PC-9 (cell line): ENCODE results near the gene TRIM39. TPM values are rescaled to one million over a fixed set of nuclear protein-coding genes. Genes with fewer than 3 reads are reported as not detected.

Experiments
- BruUV-seq: library from RNA; stranded (reverse); fragments of 400-500 nt; replicated peaks from 2 replicates; lab custom pipeline; 2021; lab: Mats Ljungman, UMichigan
- CTCF ChIA-PET: fragments of 300-600 bp; sonication (Branson Sonifier 250); formaldehyde crosslinking; loops from one replicate; lab custom pipeline; 2022; ENCODE audit warnings: antibody characterized with exemption; lab: Charles Lee
- POLR2A ChIA-PET: fragments of 300-600 bp; sonication (Branson Sonifier 250); formaldehyde crosslinking; loops from one replicate; lab custom pipeline; 2022; ENCODE audit warnings: antibody characterized with exemption; ENCODE audit not compliant: unreplicated experiment; lab: Charles Lee
- DNase-seq, 2 experiments: peaks; one replicate each; pipeline versions ENCODE4 v3.0.0 to v3.0.0-alpha.2; 2015 to 2022; ENCODE audit warnings: mixed read lengths in 1 of 2
- H2AFZ ChIP-seq: fragments of 200-600 bp; sonication (generic); 2 replicates; pipeline ENCODE4 v1.8.1; 2017; ENCODE audit warnings: antibody characterized with exemption
- H3F3A ChIP-seq: fragments of 200-600 bp; sonication (generic); 2 replicates; pipeline ENCODE4 v1.8.1; 2017; ENCODE audit warnings: antibody characterized with exemption, mild to moderate bottlenecking, low read depth; ENCODE audit not compliant: insufficient read depth
- H3K27ac ChIP-seq: fragments of 200-600 bp; sonication (generic); 2 replicates; pipeline ENCODE4 v1.6.1; 2016; ENCODE audit warnings: mixed run types
- H3K27me3 ChIP-seq: fragments of 200-600 bp; sonication (generic); 2 replicates; pipeline ENCODE4 v1.6.1; 2016; ENCODE audit warnings: low read depth, mixed run types; ENCODE audit not compliant: insufficient read depth
- H3K36me3 ChIP-seq: fragments of 200-600 bp; sonication (generic); 2 replicates; pipeline ENCODE4 v1.6.1; 2016; ENCODE audit warnings: low read depth, mixed run types
- H3K4me1 ChIP-seq: fragments of 200-600 bp; sonication (generic); replicated peaks from 2 replicates; pipeline ENCODE4 v1.6.1; 2016; ENCODE audit warnings: mixed run types; ENCODE audit not compliant: insufficient read depth
- H3K4me2 ChIP-seq: fragments of 200-600 bp; sonication (generic); 2 replicates; pipeline ENCODE4 v1.6.1; 2017; ENCODE audit warnings: mixed run types
- H3K4me3 ChIP-seq: fragments of 200-600 bp; sonication (generic); 2 replicates; pipeline ENCODE4 v1.6.1; 2016; ENCODE audit warnings: mixed run types
- H3K79me2 ChIP-seq: fragments of 200-600 bp; sonication (generic); 2 replicates; pipeline ENCODE4 v1.6.1; 2017; ENCODE audit warnings: low read depth, mixed run types
- H3K9me2 ChIP-seq: fragments of 200-600 bp; sonication (generic); 2 replicates; pipeline ENCODE4 v1.8.1; 2017; ENCODE audit warnings: mild to moderate bottlenecking; ENCODE audit not compliant: insufficient read depth
- H3K9me3 ChIP-seq: fragments of 200-600 bp; sonication (generic); 2 replicates; pipeline ENCODE4 v1.8.1; 2016; ENCODE audit warnings: low read depth; ENCODE audit not compliant: insufficient read depth
- H4K20me1 ChIP-seq: fragments of 200-600 bp; sonication (generic); 2 replicates; pipeline ENCODE4 v1.8.1; 2017; ENCODE audit not compliant: insufficient read depth
- CTCF ChIP-seq: fragments of 200-600 bp; sonication (generic); conservative IDR thresholded peaks from 2 replicates; pipeline ENCODE4 v1.6.1; 2017; ENCODE audit warnings: mixed run types, antibody characterized with exemption, mild to moderate bottlenecking, moderate library complexity
- EZH2 ChIP-seq: fragments of 200-600 bp; sonication (generic); IDR thresholded peaks from 2 replicates; pipeline ENCODE4 v1.8.0; 2017; ENCODE audit warnings: antibody characterized with exemption, low read depth
- intact Hi-C: fragments of 100-400 bp; cut with micrococcal nuclease; formaldehyde crosslinking; loops from one replicate; pipeline ENCODE4 v1.10.0; 2022; ENCODE audit not compliant: unreplicated experiment
- total RNA-seq: library from RNA; stranded (reverse); gene quantifications from 2 replicates; pipeline ENCODE4 v1.2.3, GENCODE V29; 2021

Gene TRIM39
- total RNA-seq, 1 experiment from 2014 or later: 14.4 TPM

DNA sequence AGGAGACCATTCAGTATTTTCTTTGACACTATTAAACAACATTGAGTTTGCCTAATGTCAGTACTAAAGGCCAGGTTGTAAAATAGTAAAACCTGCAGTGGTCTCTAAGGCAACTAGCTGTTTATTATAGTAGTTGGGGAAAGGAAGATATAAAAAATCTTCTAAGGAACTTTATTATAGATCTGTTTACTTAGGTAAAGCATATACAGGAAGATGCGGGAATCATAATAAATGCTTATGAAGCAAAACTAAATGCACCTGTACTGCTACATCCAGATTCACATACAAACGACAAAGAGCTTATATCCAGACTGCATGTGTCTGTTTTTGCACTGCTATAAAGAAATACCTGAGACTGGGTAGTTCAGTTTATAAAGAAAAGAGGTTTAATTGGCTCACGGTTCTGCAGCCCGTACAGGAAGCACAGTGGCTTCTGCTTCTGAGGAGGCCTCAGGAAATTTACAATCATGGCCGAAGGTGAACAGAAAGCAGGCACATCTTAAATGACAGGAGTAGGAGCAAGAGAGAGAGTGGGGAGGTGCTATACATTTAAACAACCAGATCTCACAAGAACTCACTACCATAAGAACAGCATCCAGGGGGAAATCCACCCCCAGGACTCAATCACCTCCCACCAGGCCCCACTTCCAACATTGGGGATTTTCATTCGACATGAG is 8.7 kb upstream of the TRIM39 start:
- Histone ChIP-seq H3K4me2 (no peak overlapping the region), H3K27me3 (no peaks in the 10 kb centered on the region), H3K9me2 (no peaks in the 10 kb centered on the region), H2AFZ (no peak overlapping the region), H3K36me3 (peaks cover 10% of the 10 kb centered on the region; the same call in 1 of the 2 replicates), H3K4me3 (no peak overlapping the region), H3K4me1 (no peaks in the 10 kb centered on the region; the same call in 1 of the 2 replicates), H3K79me2 (peaks cover 88% of the 10 kb centered on the region), H3K9me3 (no peaks in the 10 kb centered on the region), H3K27ac (no peak overlapping the region), H3F3A (no peaks in the 10 kb centered on the region), H4K20me1 (peaks cover 62% of the 10 kb centered on the region)
- no peak for TF ChIP-seq EZH2
- no peak for TF ChIP-seq CTCF
- POLR2A ChIA-PET: no interaction called here
- CTCF ChIA-PET: no interaction called here
- BruUV-seq: no TSS peak
- no peak for DNase-seq
- intact Hi-C loops: no loop called here

DNA sequence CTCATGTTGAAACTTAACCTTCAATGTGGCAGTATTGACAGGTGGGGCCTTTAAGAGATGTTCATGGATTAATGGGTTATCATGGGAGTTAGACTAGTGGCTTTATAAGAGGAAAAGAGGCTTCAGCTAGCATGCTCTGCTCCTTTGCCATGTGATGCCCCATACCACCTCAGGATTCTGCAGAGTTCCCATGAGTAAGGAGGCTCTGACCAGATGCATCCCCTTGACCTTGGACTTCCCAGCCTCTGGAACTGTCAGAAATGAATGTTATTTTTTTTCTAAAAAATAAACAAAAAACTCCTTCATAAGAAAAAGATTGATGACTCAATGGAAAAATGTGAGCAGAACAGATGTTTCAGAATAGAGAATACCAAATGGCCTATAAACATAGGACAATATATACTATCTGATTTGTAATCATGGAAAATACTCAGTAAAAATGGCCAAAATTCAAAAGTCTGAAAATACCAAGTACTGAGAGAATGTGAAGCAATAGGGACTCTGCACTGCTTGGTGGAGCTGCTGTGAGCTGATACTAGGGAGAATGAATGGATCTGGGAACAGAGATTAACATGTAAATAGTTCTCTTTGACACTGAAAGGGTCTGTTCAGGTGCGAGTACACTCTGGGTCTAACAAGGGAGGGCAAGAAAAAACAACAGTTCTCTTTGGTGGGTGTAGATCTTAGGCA is 7.4 kb upstream of the TRIM39 start:
- Histone ChIP-seq H2AFZ (no peak overlapping the region), H3K27me3 (no peaks in the 10 kb centered on the region), H3K9me2 (no peaks in the 10 kb centered on the region), H4K20me1 (peaks cover 73% of the 10 kb centered on the region), H3K4me1 (peaks cover 4% of the 10 kb centered on the region), H3K27ac (no peak overlapping the region), H3K36me3 (peaks cover 12% of the 10 kb centered on the region; the same call in 1 of the 2 replicates), H3F3A (0 out of 2 replicates have a peak, but pooled peaks cover 5% of the 10 kb centered on the region), H3K79me2 (peaks cover 97% of the 10 kb centered on the region), H3K9me3 (no peaks in the 10 kb centered on the region), H3K4me3 (no peak overlapping the region), H3K4me2 (no peak overlapping the region)
- intact Hi-C loops: no loop called here
- ChIA-PET POLR2A (no interaction called here), CTCF (interaction anchor here (0.6 kb wide), 1 partner anchor 49 kb away, joined by 3 read pairs; no protein-coding TSS in a partner anchor)
- BruUV-seq: no TSS peak
- no peak for DNase-seq
- TF ChIP-seq CTCF: no peak
- no peak for TF ChIP-seq EZH2

DNA sequence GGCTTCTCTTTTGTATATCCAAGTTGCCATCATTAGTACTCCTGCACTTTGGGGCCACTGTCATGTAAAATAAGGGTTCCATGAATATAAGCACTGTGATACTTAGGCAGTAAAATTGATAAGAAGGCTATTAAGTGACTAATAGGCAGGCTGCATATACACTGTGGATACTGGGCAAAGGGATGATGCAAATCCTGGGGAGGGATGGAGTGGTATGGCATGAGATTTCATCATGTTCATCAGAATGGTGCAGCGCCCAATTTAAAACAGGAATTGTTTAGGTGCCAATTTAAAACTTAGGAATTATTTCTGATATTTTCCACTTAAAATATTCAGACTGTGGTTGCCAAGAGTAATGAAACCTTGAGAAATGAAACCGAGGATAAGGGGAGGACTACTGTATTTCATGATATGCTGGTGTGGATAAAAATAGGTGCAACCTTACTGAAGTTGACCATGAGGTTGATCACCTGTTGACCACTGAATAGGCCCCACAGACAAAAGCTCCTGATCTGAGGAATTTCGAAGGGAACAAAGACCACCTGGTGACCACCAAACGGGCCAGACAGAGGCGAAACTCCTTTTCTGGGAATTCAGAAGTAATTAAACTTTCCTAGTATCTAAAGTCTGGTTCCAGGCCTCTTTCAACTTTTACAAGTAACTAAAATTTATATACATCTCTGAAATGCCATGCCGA is 4.9 kb upstream of the TRIM39 start:
- Histone ChIP-seq H3F3A (peaks cover 23% of the 10 kb centered on the region; the same call in 1 of the 2 replicates), H3K4me1 (peaks cover 14% of the 10 kb centered on the region), H3K9me3 (no peaks in the 10 kb centered on the region), H3K36me3 (0 out of 2 replicates have a peak, but pooled peaks cover 9% of the 10 kb centered on the region), H4K20me1 (peaks cover 69% of the 10 kb centered on the region), H3K27ac (no peak overlapping the region), H2AFZ (no peak overlapping the region), H3K27me3 (no peaks in the 10 kb centered on the region), H3K9me2 (no peaks in the 10 kb centered on the region), H3K4me2 (no peak overlapping the region), H3K79me2 (peaks cover 94% of the 10 kb centered on the region), H3K4me3 (no peak overlapping the region)
- intact Hi-C loops: no loop called here
- no peak for DNase-seq
- POLR2A ChIA-PET: no interaction called here
- TF ChIP-seq CTCF: no peak
- TF ChIP-seq EZH2: no peak
- no TSS peak for BruUV-seq
- CTCF ChIA-PET: no interaction called here
